Stomach (tissue), 9 donors: Measurements from ENCODE around the gene SLC13A2. TPM values are rescaled to one million over a fixed set of nuclear protein-coding genes. Genes with fewer than 3 reads are reported as not detected.

Experiments used
- DNase-seq, 2 donors: peaks; one replicate each; pipeline versions ENCODE4 v3.0.0 to v3.0.0-alpha.2; 2013 to 2019
- H3K27ac ChIP-seq, 5 donors: fragments of 200-600 bp in 4 of 5; sonication (generic) in 4 of 5; one replicate each; pipeline ENCODE4 v1.5.1; 2013 to 2019; ENCODE audit warnings: mild to moderate bottlenecking in 1 of 5, moderate library complexity in 1 of 5
- H3K27me3 ChIP-seq, 3 donors: fragments of 200-600 bp; sonication (generic); one replicate each; pipeline ENCODE4 v1.5.1; 2017 to 2019; ENCODE audit warnings: mixed run types in 1 of 3
- H3K36me3 ChIP-seq, 4 donors: fragments of 200-600 bp; sonication (generic); 1 replicate in 3 of 4; 2 replicates in 1 of 4; pipeline ENCODE4 v1.5.1; 2016 to 2019
- H3K4me1 ChIP-seq, 4 donors: fragments of 200-600 bp; sonication (generic); one replicate each; pipeline ENCODE4 v1.5.1; 2016 to 2019
- H3K4me3 ChIP-seq, 4 donors: fragments of 200-600 bp; sonication (generic) in 3 of 4; one replicate each; pipeline ENCODE4 v1.5.1; 2016 to 2019; ENCODE audit warnings: mild to moderate bottlenecking in 1 of 4
- H3K9me3 ChIP-seq, 4 donors: fragments of 200-600 bp; sonication (generic); one replicate each; pipeline ENCODE4 v1.5.1; 2016 to 2019
- EP300 ChIP-seq: sonication (generic); formaldehyde crosslinking; IDR thresholded peaks from one replicate; pipeline ENCODE4 v1.6.1; 2017; ENCODE audit warnings: antibody characterized with exemption
- POLR2A ChIP-seq, 4 donors: fragments of 450-650 bp; IDR thresholded peaks; one replicate each; pipeline ENCODE4 v1.6.1; 2016; ENCODE audit warnings: antibody characterized with exemption in 4 of 4, control low read depth in 2 of 4, mild to moderate bottlenecking in 1 of 4, moderate library complexity in 1 of 4
- POLR2AphosphoS5 ChIP-seq, 3 donors: sonication (generic); formaldehyde crosslinking; IDR thresholded peaks; one replicate each; pipeline ENCODE4 v1.6.1; 2016; ENCODE audit warnings: antibody characterized with exemption in 3 of 3
- WGBS, 5 donors: extraction: QIAGEN DNeasy Blood & Tissue Kit in 3 of 5; methylation state at CpG; one replicate each; pipeline versions ENCODE4 v1.1.5 to v1.1.7; 2013 to 2018; 5-methylcytosine and 5-hydroxymethylcytosine counted together
- intact Hi-C: fragments of 100-400 bp; cut with DNase I; formaldehyde crosslinking; loops from one replicate; pipeline ENCODE4 v1.15.1; 2023; ENCODE audit warnings: low total_unique reads
- polyA plus RNA-seq, 3 donors: library from polyadenylated mRNA; stranded (reverse); fragments of 200-250 nt; gene quantifications; one replicate each; pipeline ENCODE4 v1.2.3, GENCODE V29; 2013
- total RNA-seq, 5 donors: library from RNA; depleted of rRNA; stranded (reverse); fragments of >200 nt; gene quantifications; one replicate each; pipeline versions ENCODE4 v1.1.0 to v1.2.3, GENCODE V29; 2014 to 2016
- TF ChIP-seq, protein P1 (sequence below), 7 experiments: fragments of 450-650 bp in 4 of 7; fragments of 200-600 bp in 3 of 7; sonication (generic) in 3 of 7; IDR thresholded peaks; one replicate each; pipeline ENCODE4 v1.5.1; 2016 to 2019; ENCODE audit warnings: antibody characterized with exemption in 7 of 7, control low read depth in 2 of 7, mild to moderate bottlenecking in 1 of 7
- donor health status: healthy with polysubstance abuse.
- donor health status: Bipolar disorder and iron deficiency.
- donor health status: healthy.

SLC13A2 gene
- total and polyA plus RNA-seq, 8 donors = 0.15 to 3.2 TPM; not detected in 6

DNA sequence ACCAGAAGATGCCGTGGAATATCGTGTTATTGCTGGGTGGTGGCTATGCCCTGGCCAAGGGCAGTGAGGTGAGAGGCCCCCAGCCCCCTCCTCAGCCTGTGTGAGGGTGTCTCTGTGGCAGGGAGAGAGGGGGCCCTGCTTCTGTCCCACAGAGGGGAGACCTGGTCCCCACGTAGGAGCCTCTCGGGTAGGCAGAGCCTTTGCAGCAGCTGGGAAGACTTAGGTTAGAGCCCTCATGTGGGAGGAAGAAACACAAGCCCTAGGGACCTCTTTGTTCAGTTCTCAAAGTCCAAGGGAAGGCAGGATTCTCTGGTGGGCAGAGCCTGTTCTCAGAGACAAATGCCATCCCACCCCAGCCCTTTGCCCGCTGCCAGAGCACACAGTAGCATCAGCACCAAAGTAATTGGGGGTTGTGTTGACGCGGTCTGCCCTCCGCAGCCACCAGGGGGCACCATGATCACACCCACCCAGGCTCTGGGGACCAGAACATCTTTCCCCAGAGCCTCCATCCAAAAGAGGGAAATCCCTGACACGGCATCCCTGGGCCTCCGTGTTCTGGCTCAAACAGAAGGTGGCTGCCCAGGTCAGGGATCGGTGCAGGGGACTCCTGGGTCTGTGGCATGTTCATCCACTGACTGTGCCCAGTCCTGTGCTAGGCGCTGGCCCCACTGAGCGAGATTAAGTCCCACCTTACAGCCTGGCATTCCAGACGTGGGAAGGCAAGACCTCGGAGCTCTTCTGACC, 21.2 kb downstream of the SLC13A2 start:
- no peaks in the 10 kb centered on the region for H3K36me3 ChIP-seq
- no peak overlapping the region for H3K4me3 ChIP-seq
- peak; percentile 80 to 89 for DNase-seq
- no peaks in the 10 kb centered on the region for H3K9me3 ChIP-seq
- 33 to 46% (median 41%) methylated on average over 9 to 15 of the region's 15 CpGs for WGBS, 5 donors
- no peak overlapping the region for H3K27ac ChIP-seq
- peaks cover 0 to 32% (median 0%) of the 10 kb centered on the region in 3 donors for H3K27me3 ChIP-seq
- no peak for TF ChIP-seq POLR2A (IDR thresholded peaks at IDR 0.05)
- TF ChIP-seq, protein P1, sequence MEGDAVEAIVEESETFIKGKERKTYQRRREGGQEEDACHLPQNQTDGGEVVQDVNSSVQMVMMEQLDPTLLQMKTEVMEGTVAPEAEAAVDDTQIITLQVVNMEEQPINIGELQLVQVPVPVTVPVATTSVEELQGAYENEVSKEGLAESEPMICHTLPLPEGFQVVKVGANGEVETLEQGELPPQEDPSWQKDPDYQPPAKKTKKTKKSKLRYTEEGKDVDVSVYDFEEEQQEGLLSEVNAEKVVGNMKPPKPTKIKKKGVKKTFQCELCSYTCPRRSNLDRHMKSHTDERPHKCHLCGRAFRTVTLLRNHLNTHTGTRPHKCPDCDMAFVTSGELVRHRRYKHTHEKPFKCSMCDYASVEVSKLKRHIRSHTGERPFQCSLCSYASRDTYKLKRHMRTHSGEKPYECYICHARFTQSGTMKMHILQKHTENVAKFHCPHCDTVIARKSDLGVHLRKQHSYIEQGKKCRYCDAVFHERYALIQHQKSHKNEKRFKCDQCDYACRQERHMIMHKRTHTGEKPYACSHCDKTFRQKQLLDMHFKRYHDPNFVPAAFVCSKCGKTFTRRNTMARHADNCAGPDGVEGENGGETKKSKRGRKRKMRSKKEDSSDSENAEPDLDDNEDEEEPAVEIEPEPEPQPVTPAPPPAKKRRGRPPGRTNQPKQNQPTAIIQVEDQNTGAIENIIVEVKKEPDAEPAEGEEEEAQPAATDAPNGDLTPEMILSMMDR (IDR thresholded peaks at IDR 0.05) = peak in 5 of 7 experiments; percentile 76 to 94 (median 86)
- peaks cover 0 to 14% (median 7%) of the 10 kb centered on the region in 4 donors for H3K4me1 ChIP-seq
- intact Hi-C loops = loop anchor here (5.0 kb wide), 1 partner anchor 43 kb away; no protein-coding TSS in a partner anchor

DNA sequence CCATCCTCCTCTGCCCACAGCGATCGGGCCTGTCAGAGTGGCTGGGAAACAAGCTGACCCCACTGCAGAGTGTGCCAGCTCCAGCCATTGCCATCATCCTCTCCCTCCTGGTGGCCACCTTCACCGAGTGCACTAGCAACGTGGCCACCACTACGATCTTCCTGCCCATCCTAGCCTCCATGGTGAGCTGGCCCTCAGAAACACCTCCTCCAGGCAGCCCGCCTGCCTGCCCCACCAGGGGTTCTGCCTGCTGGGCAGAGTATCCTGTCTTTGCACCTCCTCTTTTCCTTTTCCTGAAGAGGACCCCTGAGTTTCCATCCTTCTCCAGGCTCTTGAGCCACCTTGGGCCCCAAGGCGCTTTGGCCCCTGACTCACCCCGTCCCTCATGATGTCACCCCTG, 22.2 kb downstream of the SLC13A2 start:
- peaks cover 0 to 32% (median 0%) of the 10 kb centered on the region in 3 donors for H3K27me3 ChIP-seq
- WGBS, 5 donors = 88 to 95% (median 93%) methylated on average over 8 of the region's 8 CpGs
- no peak overlapping the region for H3K4me3 ChIP-seq
- intact Hi-C loops = loop anchor here (5.0 kb wide), 1 partner anchor 42 kb away; no protein-coding TSS in a partner anchor
- H3K4me1 ChIP-seq = peaks cover 0 to 17% (median 7%) of the 10 kb centered on the region in 4 donors
- no peak for DNase-seq
- TF ChIP-seq EP300 (no peak), POLR2AphosphoS5 (IDR thresholded peaks at IDR 0.05) (no peak), POLR2A (IDR thresholded peaks at IDR 0.05) (no peak)
- TF ChIP-seq, protein P1 (IDR thresholded peaks at IDR 0.05) = no peak
- no peak overlapping the region for H3K27ac ChIP-seq
- H3K9me3 ChIP-seq = no peaks in the 10 kb centered on the region
- H3K36me3 ChIP-seq = no peaks in the 10 kb centered on the region

DNA sequence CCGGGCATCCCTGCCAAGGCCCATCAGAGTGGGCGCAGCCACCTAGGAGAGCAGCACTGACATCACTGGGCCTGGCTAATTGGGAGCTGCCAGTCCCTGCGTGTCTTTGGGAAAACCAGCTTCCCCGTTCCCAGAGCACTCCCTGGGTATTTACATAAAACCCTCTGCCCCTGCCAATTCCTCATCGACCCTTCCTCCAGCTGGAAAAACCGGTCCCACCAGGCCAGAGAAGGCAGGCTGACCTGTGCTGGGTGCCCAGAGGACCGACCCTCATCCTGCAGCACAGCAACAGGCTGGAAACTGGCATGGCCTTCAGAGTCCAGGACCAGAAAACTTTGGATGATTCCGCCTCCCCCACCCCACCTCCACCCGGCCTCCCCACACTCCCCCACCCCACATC, 24.5 kb downstream of the SLC13A2 start:
- DNase-seq = peak; percentile 77 to 81
- 25 to 41% (median 32%) methylated on average over 9 of the region's 9 CpGs for WGBS, 5 donors
- Histone ChIP-seq H3K27ac (no peak overlapping the region), H3K4me3 (no peak overlapping the region), H3K9me3 (no peaks in the 10 kb centered on the region), H3K4me1 (peaks cover 0 to 21% (median 10%) of the 10 kb centered on the region in 4 donors), H3K36me3 (no peaks in the 10 kb centered on the region), H3K27me3 (peaks cover 0 to 32% (median 0%) of the 10 kb centered on the region in 3 donors)
- TF ChIP-seq, protein P1 (IDR thresholded peaks at IDR 0.05) = no peak
- TF ChIP-seq POLR2AphosphoS5 (IDR thresholded peaks at IDR 0.05) = no peak
- no peak for TF ChIP-seq POLR2A (IDR thresholded peaks at IDR 0.05)
- no peak for TF ChIP-seq EP300
- intact Hi-C loops = loop anchor here (5.0 kb wide), 1 partner anchor 39 kb away; no protein-coding TSS in a partner anchor

DNA sequence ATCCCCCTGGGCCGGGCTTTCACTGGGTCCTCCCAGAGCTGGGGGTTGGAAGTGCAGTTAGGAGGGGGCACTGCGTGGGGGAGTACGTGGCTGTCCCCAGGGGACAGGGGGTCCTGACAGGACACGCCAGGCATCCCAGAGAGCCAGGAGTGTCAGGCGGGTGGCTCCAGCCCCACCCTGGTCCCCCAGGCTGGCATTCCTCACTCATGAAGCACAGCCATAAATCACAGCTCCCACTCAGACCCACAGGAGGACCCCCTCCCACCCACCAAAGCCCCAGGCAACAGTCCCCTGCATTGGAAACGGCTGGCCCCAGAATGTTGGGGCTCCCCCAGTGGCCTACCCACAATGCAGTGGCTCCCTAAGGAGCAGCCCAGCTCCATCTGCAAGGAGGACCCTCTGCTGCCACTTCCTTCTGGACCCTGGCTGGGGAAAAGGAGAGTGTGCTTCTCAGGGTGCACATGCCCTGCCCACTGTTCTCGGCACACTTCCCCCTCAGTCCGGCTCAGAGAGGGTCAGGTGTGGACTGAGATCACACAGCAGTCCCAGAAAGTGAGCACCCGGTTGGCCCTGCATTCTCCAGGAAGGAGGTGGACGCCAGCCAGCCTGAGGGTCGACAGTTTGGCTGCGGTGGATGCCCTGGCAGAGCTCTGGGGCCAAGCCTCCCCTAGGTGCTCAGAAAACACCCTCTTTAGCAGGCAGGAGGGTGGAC, 25.4 kb downstream of the SLC13A2 start:
- no peak overlapping the region for H3K27ac ChIP-seq
- no peaks in the 10 kb centered on the region for H3K9me3 ChIP-seq
- H3K27me3 ChIP-seq = peaks cover 0 to 26% (median 0%) of the 10 kb centered on the region in 3 donors
- 36 to 68% (median 58%) methylated on average over 7 to 12 of the region's 12 CpGs for WGBS, 5 donors
- no peaks in the 10 kb centered on the region for H3K36me3 ChIP-seq
- H3K4me1 ChIP-seq = peaks cover 0 to 21% (median 10%) of the 10 kb centered on the region in 4 donors
- intact Hi-C loops = loop anchor here (5.0 kb wide), 1 partner anchor 38 kb away; no protein-coding TSS in a partner anchor
- H3K4me3 ChIP-seq = no peak overlapping the region
- DNase-seq = no peak
- TF ChIP-seq, protein P1 (IDR thresholded peaks at IDR 0.05) = no peak
- no peak for TF ChIP-seq POLR2AphosphoS5 (IDR thresholded peaks at IDR 0.05)
- TF ChIP-seq POLR2A (IDR thresholded peaks at IDR 0.05) = no peak
- no peak for TF ChIP-seq EP300
